WTC11 (cell line): ENCODE data around the gene DCAF15. TPM values are rescaled to one million over a fixed set of nuclear protein-coding genes. Genes with fewer than 3 reads are reported as not detected.

Source experiments
- ATAC-seq: fragments of 200-7000 bp; cut with Tn5 transposase; 2 replicates; pipeline ENCODE4 v1.10.0; 2021; ENCODE audit warnings: mild to moderate bottlenecking, moderate library complexity
- CTCF ChIA-PET: fragments of 300-600 bp; sonication (Branson Sonifier 250); formaldehyde crosslinking; loops from one replicate; lab custom pipeline; 2021; ENCODE audit warnings: antibody characterized with exemption; lab: Charles Lee
- POLR2A ChIA-PET: fragments of 350-600 bp; sonication (Branson Sonifier 250); formaldehyde crosslinking; loops from one replicate; lab custom pipeline; 2021; ENCODE audit warnings: antibody characterized with exemption; lab: Charles Lee
- DNase-seq: peaks from one replicate; pipeline ENCODE4 v3.0.0; 2021; ENCODE audit warnings: low spot score
- H3K27ac Mint-ChIP-seq: 2 replicates; pipeline ENCODE4 v1.8.0; 2021; ENCODE audit warnings: mixed read lengths
- H3K27me3 Mint-ChIP-seq: 2 replicates; pipeline ENCODE4 v1.8.0; 2021; ENCODE audit warnings: low read depth, mild to moderate bottlenecking, moderate library complexity, mixed read lengths
- H3K36me3 Mint-ChIP-seq: 2 replicates; pipeline ENCODE4 v1.8.0; 2021; ENCODE audit warnings: mixed read lengths
- H3K4me1 Mint-ChIP-seq: 2 replicates; pipeline ENCODE4 v1.8.0; 2022; ENCODE audit warnings: mixed read lengths
- H3K4me3 Mint-ChIP-seq: 2 replicates; pipeline ENCODE4 v1.8.0; 2021; ENCODE audit warnings: mild to moderate bottlenecking, moderate library complexity, mixed read lengths
- H3K9me3 Mint-ChIP-seq: 2 replicates; pipeline ENCODE4 v1.8.0; 2021; ENCODE audit warnings: mixed read lengths
- ATF1 ChIP-seq: sonication (generic); formaldehyde crosslinking; IDR thresholded peaks from 2 replicates; pipeline ENCODE4 v1.8.1; 2023; ENCODE audit warnings: mild to moderate bottlenecking, moderate library complexity, missing genetic modification reagents
- CBFB ChIP-seq: sonication (generic); formaldehyde crosslinking; IDR thresholded peaks from 2 replicates; pipeline ENCODE4 v1.8.1; 2022; ENCODE audit warnings: mild to moderate bottlenecking, low read depth, missing genetic modification reagents
- CREB1 ChIP-seq: sonication (generic); formaldehyde crosslinking; IDR thresholded peaks from 2 replicates; pipeline ENCODE4 v1.8.0; 2023; ENCODE audit warnings: mild to moderate bottlenecking, missing genetic modification reagents
- EMX1 ChIP-seq: fragments of 250-450 bp; sonication (Bioruptor Pico); IDR thresholded peaks from 2 replicates; pipeline ENCODE4 v1.8.0; 2021; ENCODE audit warnings: mild to moderate bottlenecking
- ETV6 ChIP-seq: sonication (generic); formaldehyde crosslinking; IDR thresholded peaks from 2 replicates; pipeline ENCODE4 v1.8.1; 2022; ENCODE audit warnings: mild to moderate bottlenecking, missing genetic modification reagents
- FOXP1 ChIP-seq: sonication (generic); formaldehyde crosslinking; IDR thresholded peaks from 2 replicates; pipeline ENCODE4 v1.8.0; 2022; ENCODE audit warnings: missing genetic modification reagents, mild to moderate bottlenecking, moderate library complexity, borderline replicate concordance
- GTF2I ChIP-seq: fragments of 250-450 bp; sonication (Bioruptor Pico); conservative IDR thresholded peaks from 2 replicates; pipeline ENCODE4 v1.4.0; 2021; ENCODE audit warnings: mild to moderate bottlenecking
- HMGA2 ChIP-seq: fragments of 250-450 bp; sonication (Bioruptor Pico); IDR thresholded peaks from 2 replicates; pipeline ENCODE4 v1.4.0; 2021; ENCODE audit warnings: mild to moderate bottlenecking, moderate library complexity
- NR3C1 ChIP-seq: sonication (generic); formaldehyde crosslinking; conservative IDR thresholded peaks from 2 replicates; pipeline ENCODE4 v1.8.1; 2023; ENCODE audit warnings: low read depth, mild to moderate bottlenecking, missing genetic modification reagents
- RELA ChIP-seq: sonication (generic); formaldehyde crosslinking; IDR thresholded peaks from 2 replicates; pipeline ENCODE4 v1.8.1; 2022; ENCODE audit warnings: missing genetic modification reagents, mild to moderate bottlenecking, borderline replicate concordance
- RORB ChIP-seq: fragments of 250-450 bp; sonication (Bioruptor Pico); IDR thresholded peaks from 2 replicates; pipeline ENCODE4 v1.9.0; 2021; ENCODE audit warnings: mild to moderate bottlenecking
- SOX15 ChIP-seq: fragments of 250-450 bp; sonication (Bioruptor Pico); IDR thresholded peaks from 2 replicates; pipeline ENCODE4 v1.9.0; 2021; ENCODE audit warnings: mild to moderate bottlenecking
- TEAD1 ChIP-seq: sonication (generic); formaldehyde crosslinking; IDR thresholded peaks from 2 replicates; pipeline ENCODE4 v1.8.0; 2022; ENCODE audit warnings: mild to moderate bottlenecking, missing genetic modification reagents
- ZNF232 ChIP-seq: sonication (generic); formaldehyde crosslinking; IDR thresholded peaks from 2 replicates; pipeline ENCODE4 v1.8.0; 2022; ENCODE audit warnings: mild to moderate bottlenecking, missing genetic modification reagents
- total RNA-seq: library from RNA; stranded (reverse); gene quantifications from 3 replicates; pipeline ENCODE4 v1.2.3, GENCODE V29; 2021
- TF ChIP-seq, protein P1 (sequence below): sonication (generic); formaldehyde crosslinking; IDR thresholded peaks from 2 replicates; pipeline ENCODE4 v1.8.1; 2022; ENCODE audit warnings: low read depth, mild to moderate bottlenecking, moderate library complexity, missing genetic modification reagents, borderline replicate concordance
- TF ChIP-seq, protein P2 (sequence below): fragments of 200-600 bp; IDR thresholded peaks from 2 replicates; pipeline ENCODE4 v1.8.0; 2022; ENCODE audit warnings: antibody characterized with exemption
- TF ChIP-seq, protein P3 (sequence below): sonication (generic); formaldehyde crosslinking; IDR thresholded peaks from 2 replicates; pipeline ENCODE4 v1.8.1; 2023; ENCODE audit warnings: mild to moderate bottlenecking, missing genetic modification reagents, moderate library complexity
- TF ChIP-seq, protein P4 (sequence below): sonication (generic); formaldehyde crosslinking; IDR thresholded peaks from 2 replicates; pipeline ENCODE4 v1.8.0; 2023; ENCODE audit warnings: missing genetic modification reagents, mild to moderate bottlenecking, borderline replicate concordance
- TF ChIP-seq, protein P5 (sequence below): sonication (generic); formaldehyde crosslinking; IDR thresholded peaks from 2 replicates; pipeline ENCODE4 v1.8.1; 2023; ENCODE audit warnings: mild to moderate bottlenecking, moderate library complexity, missing genetic modification reagents
- TF ChIP-seq, protein P6 (sequence below): sonication (generic); formaldehyde crosslinking; IDR thresholded peaks from 2 replicates; pipeline ENCODE4 v1.8.0; 2022; ENCODE audit warnings: mild to moderate bottlenecking, missing genetic modification reagents
- TF ChIP-seq, protein P7 (sequence below): sonication (generic); formaldehyde crosslinking; IDR thresholded peaks from 2 replicates; pipeline ENCODE4 v1.8.1; 2023; ENCODE audit warnings: mild to moderate bottlenecking, missing genetic modification reagents

The DCAF15 gene
- total RNA-seq, 1 experiment from 2014 or later, result 82.9 TPM

DNA sequence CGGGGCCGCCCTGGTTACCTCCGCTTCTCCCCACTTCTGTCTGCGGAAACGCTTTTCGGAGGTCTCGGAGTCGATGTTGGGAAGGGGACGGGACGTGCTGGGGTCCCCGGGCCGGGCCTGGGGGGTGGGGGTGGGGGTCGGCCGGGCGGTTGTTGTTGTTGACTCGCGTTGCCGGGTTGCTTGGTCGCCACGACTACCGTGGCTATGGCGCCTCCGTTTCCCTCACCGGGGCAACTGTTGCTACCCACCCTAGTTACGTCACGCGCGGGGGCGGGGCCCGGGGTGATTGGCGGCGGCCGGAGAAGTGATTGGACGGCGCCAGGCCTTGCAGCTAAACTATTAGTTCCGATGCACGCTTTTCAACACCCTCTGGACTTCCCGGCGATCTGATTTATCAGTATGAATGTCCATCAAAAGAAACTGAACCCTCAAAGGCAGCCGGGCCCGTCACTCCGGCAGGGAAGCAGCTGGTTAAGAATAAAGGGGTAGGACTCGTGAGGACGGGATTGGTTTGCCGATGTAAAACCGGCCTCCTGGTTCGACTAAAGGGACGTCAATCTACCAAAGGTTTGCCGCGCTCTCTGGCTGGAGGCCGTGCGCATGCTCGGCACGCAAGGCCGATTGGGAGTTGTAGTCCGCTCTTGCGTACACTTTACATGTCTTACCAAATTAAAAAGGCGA is 53.9 kb downstream of the DCAF15 start, which contains the start of gene RFX1 (continued):
- TF ChIP-seq, protein P1, sequence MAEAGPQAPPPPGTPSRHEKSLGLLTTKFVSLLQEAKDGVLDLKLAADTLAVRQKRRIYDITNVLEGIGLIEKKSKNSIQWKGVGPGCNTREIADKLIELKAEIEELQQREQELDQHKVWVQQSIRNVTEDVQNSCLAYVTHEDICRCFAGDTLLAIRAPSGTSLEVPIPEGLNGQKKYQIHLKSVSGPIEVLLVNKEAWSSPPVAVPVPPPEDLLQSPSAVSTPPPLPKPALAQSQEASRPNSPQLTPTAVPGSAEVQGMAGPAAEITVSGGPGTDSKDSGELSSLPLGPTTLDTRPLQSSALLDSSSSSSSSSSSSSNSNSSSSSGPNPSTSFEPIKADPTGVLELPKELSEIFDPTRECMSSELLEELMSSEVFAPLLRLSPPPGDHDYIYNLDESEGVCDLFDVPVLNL (CRISPR knock-in tag), result peak; percentile 78; the same call in 1 of the 2 replicates
- no peak for TF ChIP-seq GTF2I (CRISPR knock-in tag)
- TF ChIP-seq, protein P2, sequence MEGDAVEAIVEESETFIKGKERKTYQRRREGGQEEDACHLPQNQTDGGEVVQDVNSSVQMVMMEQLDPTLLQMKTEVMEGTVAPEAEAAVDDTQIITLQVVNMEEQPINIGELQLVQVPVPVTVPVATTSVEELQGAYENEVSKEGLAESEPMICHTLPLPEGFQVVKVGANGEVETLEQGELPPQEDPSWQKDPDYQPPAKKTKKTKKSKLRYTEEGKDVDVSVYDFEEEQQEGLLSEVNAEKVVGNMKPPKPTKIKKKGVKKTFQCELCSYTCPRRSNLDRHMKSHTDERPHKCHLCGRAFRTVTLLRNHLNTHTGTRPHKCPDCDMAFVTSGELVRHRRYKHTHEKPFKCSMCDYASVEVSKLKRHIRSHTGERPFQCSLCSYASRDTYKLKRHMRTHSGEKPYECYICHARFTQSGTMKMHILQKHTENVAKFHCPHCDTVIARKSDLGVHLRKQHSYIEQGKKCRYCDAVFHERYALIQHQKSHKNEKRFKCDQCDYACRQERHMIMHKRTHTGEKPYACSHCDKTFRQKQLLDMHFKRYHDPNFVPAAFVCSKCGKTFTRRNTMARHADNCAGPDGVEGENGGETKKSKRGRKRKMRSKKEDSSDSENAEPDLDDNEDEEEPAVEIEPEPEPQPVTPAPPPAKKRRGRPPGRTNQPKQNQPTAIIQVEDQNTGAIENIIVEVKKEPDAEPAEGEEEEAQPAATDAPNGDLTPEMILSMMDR, result no peak

DNA sequence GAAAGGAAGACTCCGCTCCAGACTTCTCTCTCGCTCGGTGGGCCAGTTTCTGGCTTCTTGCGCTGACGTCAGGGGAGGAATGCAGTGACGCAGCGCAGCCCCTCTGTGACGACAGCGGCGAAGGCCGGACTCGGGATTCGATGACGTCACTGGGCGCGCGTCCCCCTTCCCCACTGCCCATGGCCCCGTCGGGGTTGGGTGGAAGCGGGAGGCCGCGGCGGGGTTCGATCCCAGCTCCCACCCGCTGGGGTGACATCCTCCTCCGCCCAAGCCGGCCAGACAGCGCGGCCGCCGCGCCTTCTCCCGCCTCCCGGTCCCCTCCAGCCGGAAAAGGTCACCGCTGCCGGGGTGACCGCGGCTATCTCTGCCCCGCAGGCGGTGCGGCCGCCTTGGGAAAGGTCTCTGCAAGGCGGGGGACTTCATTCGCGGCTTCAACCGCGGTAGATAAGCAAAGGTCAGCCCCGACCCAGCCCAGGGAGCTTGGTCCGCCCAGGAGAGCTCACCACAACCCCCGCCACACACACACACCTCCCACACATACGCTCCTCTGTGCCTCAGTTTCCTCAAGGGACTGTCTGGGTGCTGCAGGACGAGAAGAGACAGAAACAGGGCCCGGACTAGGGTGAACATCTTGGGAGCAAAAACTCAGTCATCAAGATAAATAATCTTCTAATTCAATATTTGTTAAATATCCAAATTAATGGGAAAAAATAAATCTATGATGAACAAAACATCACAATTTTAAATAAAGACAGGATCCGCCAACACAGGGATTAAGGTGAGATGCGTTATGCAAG is 54.7 kb downstream of the DCAF15 start:
- H3K4me3 Mint-ChIP-seq, result peak overlapping the region; percentile 92
- ChIA-PET POLR2A (interaction anchor here (0.5 to 1.8 kb wide), 7 partner anchors 12 to 105 kb away, joined by 3 to 11 read pairs (median 4); partner anchors contain the start of genes DCAF15 and IL27RA), CTCF (interaction anchor here (0.6 to 3.0 kb wide), 11 partner anchors 12 to 130 kb away, joined by 3 to 19 read pairs (median 6); partner anchors contain the start of genes ASF1B, IL27RA and MISP3)
- DNase-seq (peak; percentile 90), ATAC-seq (peak; percentile 17)
- H3K27ac Mint-ChIP-seq, result peak overlapping the region; percentile 100
- no peaks in the 10 kb centered on the region for H3K36me3 Mint-ChIP-seq
- peaks cover 4% of the 10 kb centered on the region for H3K27me3 Mint-ChIP-seq
- no peaks in the 10 kb centered on the region for H3K9me3 Mint-ChIP-seq
- peaks cover 19% of the 10 kb centered on the region for H3K4me1 Mint-ChIP-seq
- TF ChIP-seq, protein P3, sequence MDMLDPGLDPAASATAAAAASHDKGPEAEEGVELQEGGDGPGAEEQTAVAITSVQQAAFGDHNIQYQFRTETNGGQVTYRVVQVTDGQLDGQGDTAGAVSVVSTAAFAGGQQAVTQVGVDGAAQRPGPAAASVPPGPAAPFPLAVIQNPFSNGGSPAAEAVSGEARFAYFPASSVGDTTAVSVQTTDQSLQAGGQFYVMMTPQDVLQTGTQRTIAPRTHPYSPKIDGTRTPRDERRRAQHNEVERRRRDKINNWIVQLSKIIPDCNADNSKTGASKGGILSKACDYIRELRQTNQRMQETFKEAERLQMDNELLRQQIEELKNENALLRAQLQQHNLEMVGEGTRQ (CRISPR knock-in tag), result peak; percentile 28
- TF ChIP-seq, protein P4, sequence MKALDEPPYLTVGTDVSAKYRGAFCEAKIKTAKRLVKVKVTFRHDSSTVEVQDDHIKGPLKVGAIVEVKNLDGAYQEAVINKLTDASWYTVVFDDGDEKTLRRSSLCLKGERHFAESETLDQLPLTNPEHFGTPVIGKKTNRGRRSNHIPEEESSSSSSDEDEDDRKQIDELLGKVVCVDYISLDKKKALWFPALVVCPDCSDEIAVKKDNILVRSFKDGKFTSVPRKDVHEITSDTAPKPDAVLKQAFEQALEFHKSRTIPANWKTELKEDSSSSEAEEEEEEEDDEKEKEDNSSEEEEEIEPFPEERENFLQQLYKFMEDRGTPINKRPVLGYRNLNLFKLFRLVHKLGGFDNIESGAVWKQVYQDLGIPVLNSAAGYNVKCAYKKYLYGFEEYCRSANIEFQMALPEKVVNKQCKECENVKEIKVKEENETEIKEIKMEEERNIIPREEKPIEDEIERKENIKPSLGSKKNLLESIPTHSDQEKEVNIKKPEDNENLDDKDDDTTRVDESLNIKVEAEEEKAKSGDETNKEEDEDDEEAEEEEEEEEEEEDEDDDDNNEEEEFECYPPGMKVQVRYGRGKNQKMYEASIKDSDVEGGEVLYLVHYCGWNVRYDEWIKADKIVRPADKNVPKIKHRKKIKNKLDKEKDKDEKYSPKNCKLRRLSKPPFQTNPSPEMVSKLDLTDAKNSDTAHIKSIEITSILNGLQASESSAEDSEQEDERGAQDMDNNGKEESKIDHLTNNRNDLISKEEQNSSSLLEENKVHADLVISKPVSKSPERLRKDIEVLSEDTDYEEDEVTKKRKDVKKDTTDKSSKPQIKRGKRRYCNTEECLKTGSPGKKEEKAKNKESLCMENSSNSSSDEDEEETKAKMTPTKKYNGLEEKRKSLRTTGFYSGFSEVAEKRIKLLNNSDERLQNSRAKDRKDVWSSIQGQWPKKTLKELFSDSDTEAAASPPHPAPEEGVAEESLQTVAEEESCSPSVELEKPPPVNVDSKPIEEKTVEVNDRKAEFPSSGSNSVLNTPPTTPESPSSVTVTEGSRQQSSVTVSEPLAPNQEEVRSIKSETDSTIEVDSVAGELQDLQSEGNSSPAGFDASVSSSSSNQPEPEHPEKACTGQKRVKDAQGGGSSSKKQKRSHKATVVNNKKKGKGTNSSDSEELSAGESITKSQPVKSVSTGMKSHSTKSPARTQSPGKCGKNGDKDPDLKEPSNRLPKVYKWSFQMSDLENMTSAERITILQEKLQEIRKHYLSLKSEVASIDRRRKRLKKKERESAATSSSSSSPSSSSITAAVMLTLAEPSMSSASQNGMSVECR (CRISPR knock-in tag), result no peak
- TF ChIP-seq, protein P5, sequence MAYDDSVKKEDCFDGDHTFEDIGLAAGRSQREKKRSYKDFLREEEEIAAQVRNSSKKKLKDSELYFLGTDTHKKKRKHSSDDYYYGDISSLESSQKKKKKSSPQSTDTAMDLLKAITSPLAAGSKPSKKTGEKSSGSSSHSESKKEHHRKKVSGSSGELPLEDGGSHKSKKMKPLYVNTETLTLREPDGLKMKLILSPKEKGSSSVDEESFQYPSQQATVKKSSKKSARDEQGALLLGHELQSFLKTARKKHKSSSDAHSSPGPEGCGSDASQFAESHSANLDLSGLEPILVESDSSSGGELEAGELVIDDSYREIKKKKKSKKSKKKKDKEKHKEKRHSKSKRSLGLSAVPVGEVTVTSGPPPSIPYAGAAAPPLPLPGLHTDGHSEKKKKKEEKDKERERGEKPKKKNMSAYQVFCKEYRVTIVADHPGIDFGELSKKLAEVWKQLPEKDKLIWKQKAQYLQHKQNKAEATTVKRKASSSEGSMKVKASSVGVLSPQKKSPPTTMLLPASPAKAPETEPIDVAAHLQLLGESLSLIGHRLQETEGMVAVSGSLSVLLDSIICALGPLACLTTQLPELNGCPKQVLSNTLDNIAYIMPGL (CRISPR knock-in tag), result 0 out of 2 replicates have a peak, but pooled peaks have one; percentile 35
- no peak for TF ChIP-seq SOX15 (CRISPR knock-in tag)
- TF ChIP-seq FOXP1, result peak; percentile 83; the same call in 1 of the 2 replicates
- peak; percentile 61 for TF ChIP-seq RORB (CRISPR knock-in tag)
- TF ChIP-seq ATF1 (CRISPR knock-in tag), result no peak; the same call in 1 of the 2 replicates
- TF ChIP-seq, protein P6, sequence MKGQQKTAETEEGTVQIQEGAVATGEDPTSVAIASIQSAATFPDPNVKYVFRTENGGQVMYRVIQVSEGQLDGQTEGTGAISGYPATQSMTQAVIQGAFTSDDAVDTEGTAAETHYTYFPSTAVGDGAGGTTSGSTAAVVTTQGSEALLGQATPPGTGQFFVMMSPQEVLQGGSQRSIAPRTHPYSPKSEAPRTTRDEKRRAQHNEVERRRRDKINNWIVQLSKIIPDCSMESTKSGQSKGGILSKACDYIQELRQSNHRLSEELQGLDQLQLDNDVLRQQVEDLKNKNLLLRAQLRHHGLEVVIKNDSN, result 0 out of 2 replicates have a peak, but pooled peaks have one; percentile 6
- peak; percentile 94 for TF ChIP-seq ETV6
- TF ChIP-seq CBFB (CRISPR knock-in tag), result no peak
- 0 out of 2 replicates have a peak, but pooled peaks have one; percentile 65 for TF ChIP-seq CREB1 (CRISPR knock-in tag)
- no peak for TF ChIP-seq ZNF232 (CRISPR knock-in tag)
- TF ChIP-seq, protein P7, sequence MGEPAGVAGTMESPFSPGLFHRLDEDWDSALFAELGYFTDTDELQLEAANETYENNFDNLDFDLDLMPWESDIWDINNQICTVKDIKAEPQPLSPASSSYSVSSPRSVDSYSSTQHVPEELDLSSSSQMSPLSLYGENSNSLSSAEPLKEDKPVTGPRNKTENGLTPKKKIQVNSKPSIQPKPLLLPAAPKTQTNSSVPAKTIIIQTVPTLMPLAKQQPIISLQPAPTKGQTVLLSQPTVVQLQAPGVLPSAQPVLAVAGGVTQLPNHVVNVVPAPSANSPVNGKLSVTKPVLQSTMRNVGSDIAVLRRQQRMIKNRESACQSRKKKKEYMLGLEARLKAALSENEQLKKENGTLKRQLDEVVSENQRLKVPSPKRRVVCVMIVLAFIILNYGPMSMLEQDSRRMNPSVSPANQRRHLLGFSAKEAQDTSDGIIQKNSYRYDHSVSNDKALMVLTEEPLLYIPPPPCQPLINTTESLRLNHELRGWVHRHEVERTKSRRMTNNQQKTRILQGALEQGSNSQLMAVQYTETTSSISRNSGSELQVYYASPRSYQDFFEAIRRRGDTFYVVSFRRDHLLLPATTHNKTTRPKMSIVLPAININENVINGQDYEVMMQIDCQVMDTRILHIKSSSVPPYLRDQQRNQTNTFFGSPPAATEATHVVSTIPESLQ, result no peak
- peak; percentile 71; the same call in 1 of the 2 replicates for TF ChIP-seq TEAD1 (CRISPR knock-in tag)
- no peak for TF ChIP-seq NR3C1 (CRISPR knock-in tag)
- no peak for TF ChIP-seq RELA
- TF ChIP-seq EMX1 (CRISPR knock-in tag), result no peak
- TF ChIP-seq HMGA2, result no peak; the same call in 1 of the 2 replicates
